AG04449 (cell line): ENCODE measurements around the gene PRKAG2.
A peak's percentile ranks its signal among the peaks of the same experiment; 100 is the strongest.

Experiments used
- CTCF ChIA-PET: fragments of 350-600 bp; formaldehyde crosslinking; extraction: SDS; loops from one replicate; lab custom pipeline; 2021; ENCODE audit warnings: antibody characterized with exemption; lab: Yijun Ruan, JAX
- POLR2A ChIA-PET: fragments of 400-600, 350-600 bp; formaldehyde crosslinking; extraction: SDS; loops from one replicate; lab custom pipeline; 2020; ENCODE audit warnings: antibody characterized with exemption, inconsistent platforms; lab: Yijun Ruan, JAX
- DNase-seq: peaks from one replicate; pipeline ENCODE4 v3.0.0-alpha.2; 2010; ENCODE audit warnings: low read depth, low spot score
- H3K4me3 ChIP-seq: 2 replicates; pipeline ENCODE4 v1.5.1; 2011; ENCODE audit warnings: low read depth, mild to moderate bottlenecking, control low read depth, low read length
- CTCF ChIP-seq: IDR thresholded peaks from one replicate; pipeline ENCODE4 v1.5.1; 2011; ENCODE audit warnings: mild to moderate bottlenecking, moderate library complexity, low read length, control low read depth, inconsistent platforms; ENCODE audit not compliant: insufficient read depth; ENCODE audit errors: missing control alignments

PRKAG2 gene

GRCh38 chr7:151755131-151755801, 121.6 kb downstream of the PRKAG2 start:
- TF ChIP-seq CTCF = no peak
- CTCF ChIA-PET = interaction anchor here (1.2 to 12.2 kb wide), 6 partner anchors 10 to 270 kb away, joined by 3 to 270 read pairs (median 16); no protein-coding TSS in a partner anchor
- no peak for DNase-seq
- POLR2A ChIA-PET = no interaction called here
- H3K4me3 ChIP-seq = no peak overlapping the region

GRCh38 chr7:151754688-151755130, 122.2 kb downstream of the PRKAG2 start:
- ChIA-PET POLR2A (interaction anchor here (1.5 kb wide), 1 partner anchor 162 kb away, joined by 5 read pairs; no protein-coding TSS in a partner anchor), CTCF (interaction anchor here (1.0 to 12.2 kb wide), 16 partner anchors 10 to 439 kb away, joined by 3 to 270 read pairs (median 4); no protein-coding TSS in a partner anchor)
- no peak for DNase-seq
- no peak for TF ChIP-seq CTCF
- H3K4me3 ChIP-seq = no peak overlapping the region

- POLR2A ChIA-PET = interaction anchor here (1.5 kb wide), 1 partner anchor 161 kb away, joined by 5 read pairs; no protein-coding TSS in a partner anchor
- DNase-seq = peak; percentile 97
- H3K4me3 ChIP-seq = no peak overlapping the region
- CTCF ChIA-PET = interaction anchor here (0.8 to 12.2 kb wide), 21 partner anchors 9 to 439 kb away, joined by 3 to 270 read pairs (median 4); no protein-coding TSS in a partner anchor
- peak; percentile 98 for TF ChIP-seq CTCF
Measured at GRCh38 chr7:151754142-151754590, 122.7 kb downstream of the PRKAG2 start.

- POLR2A ChIA-PET = interaction anchor here (0.9 to 1.5 kb wide), 2 partner anchors 153 to 160 kb away, joined by 4 to 5 read pairs; no protein-coding TSS in a partner anchor
- no peak for TF ChIP-seq CTCF
- DNase-seq = no peak
- CTCF ChIA-PET = interaction anchor here (0.8 to 12.2 kb wide), 12 partner anchors 8 to 301 kb away, joined by 3 to 270 read pairs (median 8); no protein-coding TSS in a partner anchor
- no peak overlapping the region for H3K4me3 ChIP-seq
Measured at GRCh38 chr7:151752816-151753595, 123.9 kb downstream of the PRKAG2 start.

- DNase-seq = no peak
- CTCF ChIA-PET = interaction anchor here (13.9 kb wide), 1 partner anchor 5 kb away, joined by 113 read pairs; no protein-coding TSS in a partner anchor
- H3K4me3 ChIP-seq = no peak overlapping the region
- POLR2A ChIA-PET = no interaction called here
- TF ChIP-seq CTCF = no peak
Measured at GRCh38 chr7:151752037-151752436, 124.9 kb downstream of the PRKAG2 start.
